ENCODE data around the gene IQGAP2.

DNA sequence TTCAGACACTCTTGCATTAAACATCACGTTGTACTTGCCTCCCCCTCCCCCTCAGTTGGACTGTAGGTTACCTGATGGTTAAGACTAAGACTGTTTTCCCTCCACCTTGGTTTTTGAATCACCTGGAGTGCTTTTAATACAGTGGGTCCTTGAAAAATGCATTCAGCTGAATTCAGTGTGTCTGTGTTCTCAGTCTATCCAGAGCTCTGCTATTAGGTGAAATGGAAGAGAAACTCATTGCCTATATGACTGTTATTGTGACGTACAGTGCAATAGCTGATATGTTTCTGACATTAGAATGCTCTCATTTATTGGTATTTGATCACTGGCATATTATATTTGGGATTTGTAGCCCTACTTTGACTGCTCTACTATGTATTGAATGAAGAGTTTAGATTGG, 111.6 kb downstream of the IQGAP2 start:
- TF ChIP-seq YY1 (IDR thresholded peaks at IDR 0.05; ENCODE audit: low read depth, low read length) (no peak), CTCF (IDR thresholded peaks at IDR 0.05; ENCODE audit: control extremely low read depth in 1 of 3, insufficient read depth in 1 of 3, low read depth in 1 of 3, low read length in 3 of 3) (no peak), EP300 (IDR thresholded peaks at IDR 0.05; ENCODE audit: borderline replicate concordance in 1 of 2, low read depth in 2 of 2, low read length in 2 of 2) (no peak), CHD7 (IDR thresholded peaks at IDR 0.05; ENCODE audit: insufficient replicate concordance, low read length) (no peak), CHD1 (IDR thresholded peaks at IDR 0.05; ENCODE audit: low read depth, low read length) (no peak), CREB1 (IDR thresholded peaks at IDR 0.05) (no peak), POLR2A (IDR thresholded peaks at IDR 0.05; ENCODE audit: control extremely low read depth in 1 of 2, low read depth in 2 of 2, low read length in 2 of 2) (no peak), ATF2 (IDR thresholded peaks at IDR 0.05; ENCODE audit: low read length) (no peak)

All from H1 (cell line).